ENCODE data around the gene GPR162.
"Not testable (repeated sequence)": the region's sequence is repeated elsewhere in the genome, so short reads cannot be mapped to it uniquely, and the experiment has no call there.

The GPR162 gene

DNA sequence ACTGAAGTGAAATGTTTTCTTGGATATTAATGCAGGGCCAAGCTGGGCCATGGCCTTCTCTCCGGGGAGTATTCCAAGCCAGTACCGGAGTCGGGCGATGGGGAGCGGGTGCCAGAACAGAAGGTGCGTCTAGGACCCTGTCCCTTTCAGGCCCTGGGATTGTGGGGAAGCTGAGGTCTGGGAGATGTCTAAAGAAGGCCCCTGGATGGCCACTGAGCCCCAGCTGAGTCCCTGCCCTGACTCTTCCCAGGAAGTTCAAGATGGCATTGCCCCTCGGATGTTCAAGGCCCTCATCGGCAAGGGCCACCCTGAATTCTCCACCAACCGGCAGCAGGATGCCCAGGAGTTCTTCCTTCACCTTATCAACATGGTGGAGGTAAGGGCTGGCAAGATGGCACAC lies 38.5 kb downstream of the GPR162 start:
- DNase-seq = no peak

- DNase-seq = no peak
Measured at GRCh38 chr12:6860942-6861341, 39.3 kb downstream of the GPR162 start.

GRCh38 chr12:6861391-6861790 lies 39.8 kb downstream of the GPR162 start:
- no peak for DNase-seq

DNA sequence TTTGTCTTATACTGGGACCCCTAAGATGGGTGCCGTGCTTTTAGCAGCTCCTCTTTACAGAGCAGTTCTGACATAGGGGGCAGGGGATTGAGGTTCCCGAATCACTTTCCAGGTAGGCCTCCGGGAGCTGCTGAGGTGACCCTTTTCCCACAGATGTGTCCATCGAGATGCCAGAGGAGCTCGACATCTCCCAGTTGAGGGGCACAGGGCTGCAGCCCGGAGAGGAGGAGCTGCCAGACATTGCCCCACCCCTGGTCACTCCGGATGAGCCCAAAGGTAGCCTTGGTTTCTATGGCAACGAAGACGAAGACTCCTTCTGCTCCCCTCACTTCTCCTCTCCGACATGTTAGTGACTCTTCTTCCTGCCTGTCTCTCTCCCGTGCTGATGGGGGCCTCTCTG lies 41.4 kb downstream of the GPR162 start:
- no peak for DNase-seq

DNA sequence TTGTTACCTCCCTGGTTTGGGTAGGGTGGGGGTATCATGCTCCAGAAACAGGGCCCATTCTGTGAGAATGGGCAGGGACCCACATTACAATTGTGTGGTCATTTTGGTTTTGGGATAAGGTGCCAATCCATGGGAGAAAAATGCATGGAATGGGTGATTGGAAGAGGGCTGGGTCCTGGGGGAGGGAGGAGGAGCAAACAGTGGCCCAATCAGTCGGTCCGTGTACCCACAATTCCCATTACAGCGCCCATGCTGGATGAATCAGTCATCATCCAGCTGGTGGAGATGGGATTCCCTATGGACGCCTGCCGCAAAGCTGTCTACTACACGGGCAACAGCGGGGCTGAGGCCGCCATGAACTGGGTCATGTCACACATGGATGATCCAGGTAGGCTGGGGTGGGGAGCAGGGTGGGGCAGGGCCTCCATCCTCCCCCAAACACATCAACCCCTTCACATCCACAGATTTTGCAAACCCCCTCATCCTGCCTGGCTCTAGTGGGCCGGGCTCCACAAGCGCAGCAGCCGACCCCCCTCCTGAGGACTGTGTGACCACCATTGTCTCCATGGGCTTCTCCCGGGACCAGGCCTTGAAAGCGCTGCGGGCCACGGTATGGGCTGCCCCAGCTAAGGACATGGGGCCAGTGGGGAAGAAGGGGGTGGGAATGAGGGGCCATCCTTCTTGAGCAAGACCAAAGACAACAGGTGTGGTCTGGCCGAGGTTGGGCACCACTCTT lies 42.1 kb downstream of the GPR162 start:
- peak; percentile 46 for DNase-seq

DNA sequence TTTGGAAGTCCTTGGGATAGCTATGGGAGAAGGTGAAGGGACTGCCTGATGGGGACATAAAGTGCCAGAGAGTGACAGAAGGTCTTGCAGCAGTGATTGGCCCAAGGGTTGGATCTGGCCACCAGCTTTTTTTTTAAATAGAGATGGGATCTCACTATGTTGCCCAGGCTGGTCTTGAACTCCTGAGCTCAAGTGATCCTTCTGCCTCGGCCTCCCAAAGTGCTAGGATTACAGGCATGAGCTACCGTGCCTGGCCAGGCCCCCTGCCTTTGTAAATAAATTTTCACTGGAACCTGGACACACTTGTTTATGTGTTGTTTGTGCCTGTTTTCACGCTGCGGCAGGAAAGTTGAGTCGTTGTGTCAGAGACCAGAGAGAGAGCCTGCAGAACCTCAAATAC lies 43.7 kb downstream of the GPR162 start:
- not testable (repeated sequence) for DNase-seq

DNA sequence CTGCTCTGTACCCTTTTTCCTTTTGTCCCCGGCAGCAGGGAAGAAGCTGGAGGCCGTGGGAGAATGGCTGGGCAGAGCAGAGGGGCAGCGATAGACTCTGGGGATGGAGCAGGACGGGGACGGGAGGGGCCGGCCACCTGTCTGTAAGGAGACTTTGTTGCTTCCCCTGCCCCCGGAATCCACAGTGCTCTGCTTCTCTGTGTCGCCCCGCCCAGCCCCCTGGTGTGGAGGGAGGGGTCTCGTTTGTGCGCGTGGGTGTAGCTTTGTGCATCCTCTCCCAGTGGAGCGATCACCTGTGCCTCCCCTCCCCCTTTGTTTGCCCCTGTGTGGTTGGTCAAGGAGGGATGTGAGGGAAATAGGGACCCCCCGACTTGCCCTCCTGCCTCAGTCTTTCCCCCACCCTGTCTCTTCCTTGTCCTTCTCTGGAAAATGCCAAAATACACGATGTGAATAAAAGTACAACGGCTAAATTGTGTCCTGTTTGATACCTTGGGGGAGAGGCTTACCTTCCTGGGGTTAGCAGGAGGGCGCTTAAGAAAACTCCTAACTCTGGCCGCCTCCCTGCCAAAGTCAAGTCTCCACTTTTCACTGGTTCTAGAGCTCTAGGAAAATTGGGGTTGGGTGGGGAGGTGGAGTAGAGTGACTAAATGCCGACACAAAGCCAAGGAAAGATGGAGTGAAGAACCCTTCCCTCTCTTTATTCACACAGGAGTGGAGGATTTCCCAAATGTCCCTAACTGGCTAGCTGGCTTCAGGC lies 44.7 kb downstream of the GPR162 start:
- no peak for DNase-seq

DNA sequence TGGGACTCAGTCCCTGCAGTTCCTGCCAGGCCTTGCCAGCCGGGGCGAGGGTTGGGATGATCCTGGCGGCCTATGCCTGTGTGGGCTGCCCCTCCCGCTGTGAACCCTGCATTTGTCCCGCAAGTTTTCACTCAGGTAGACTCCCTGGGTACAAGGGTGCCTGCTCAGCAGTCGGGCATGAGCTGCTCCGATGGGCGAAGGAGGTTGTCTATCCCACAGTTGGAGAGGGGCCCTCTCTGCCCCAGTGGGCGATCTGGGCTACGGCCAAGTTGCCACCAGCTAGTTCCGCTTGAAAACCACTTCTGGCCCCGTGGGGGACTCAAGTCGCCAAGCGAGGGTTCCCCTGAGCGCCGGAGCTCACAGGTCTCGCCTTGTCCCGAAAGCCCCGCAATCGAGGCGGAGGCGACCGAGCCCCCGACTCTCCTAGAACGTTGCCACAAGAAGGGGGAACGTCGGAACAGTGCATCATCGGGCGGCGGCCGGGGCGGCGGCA lies 45.3 kb downstream of the GPR162 start:
- no peak for DNase-seq

- DNase-seq = peak; percentile 85
Measured at GRCh38 chr12:6867413-6868210, 46.0 kb downstream of the GPR162 start, which contains the start of gene TPI1. Gene TPI1, plus strand, starts transcription at chr12:6867531. Its CDS starts 36 bp downstream, at chr12:6867567.

GRCh38 chr12:6868211-6869048 lies 46.8 kb downstream of the GPR162 start:
- DNase-seq = peak; percentile 44

DNA sequence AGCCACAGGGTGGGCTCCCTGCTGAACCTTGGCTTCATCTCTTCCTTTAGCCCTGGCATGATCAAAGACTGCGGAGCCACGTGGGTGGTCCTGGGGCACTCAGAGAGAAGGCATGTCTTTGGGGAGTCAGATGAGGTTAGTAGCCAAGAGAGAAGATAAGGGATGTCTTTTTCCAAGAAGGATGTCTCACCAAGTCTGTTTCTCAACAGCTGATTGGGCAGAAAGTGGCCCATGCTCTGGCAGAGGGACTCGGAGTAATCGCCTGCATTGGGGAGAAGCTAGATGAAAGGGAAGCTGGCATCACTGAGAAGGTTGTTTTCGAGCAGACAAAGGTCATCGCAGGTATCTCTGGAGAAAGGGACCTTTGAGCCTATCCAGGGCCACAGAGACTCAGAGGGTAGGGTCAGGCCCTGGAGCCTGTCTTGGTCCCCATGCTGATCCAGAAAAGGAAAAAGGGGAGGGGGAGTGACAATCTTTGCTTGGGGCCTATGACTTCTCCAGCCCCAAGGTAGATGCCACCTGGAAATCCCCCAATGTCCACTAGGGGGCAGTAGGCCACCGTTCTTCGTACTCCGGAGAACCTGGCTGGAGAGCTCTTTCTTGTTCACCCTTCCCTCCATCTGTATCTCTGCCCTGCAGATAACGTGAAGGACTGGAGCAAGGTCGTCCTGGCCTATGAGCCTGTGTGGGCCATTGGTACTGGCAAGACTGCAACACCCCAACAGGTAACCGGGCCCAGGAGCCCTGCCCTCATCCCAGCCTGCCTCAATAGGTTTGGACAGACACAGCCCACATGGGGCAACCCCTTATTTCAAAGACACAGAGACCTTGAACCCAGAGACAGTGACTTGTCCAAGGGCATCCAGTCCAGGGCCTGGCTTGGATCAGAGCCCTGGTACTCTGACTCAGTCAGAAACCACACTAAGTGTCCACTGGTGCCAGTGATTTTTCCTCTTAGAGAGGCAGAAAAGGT lies 47.7 kb downstream of the GPR162 start:
- peak; percentile 71 for DNase-seq

GRCh38 chr12:6870304-6870703 lies 48.7 kb downstream of the GPR162 start:
- not testable (repeated sequence) for DNase-seq

DNA sequence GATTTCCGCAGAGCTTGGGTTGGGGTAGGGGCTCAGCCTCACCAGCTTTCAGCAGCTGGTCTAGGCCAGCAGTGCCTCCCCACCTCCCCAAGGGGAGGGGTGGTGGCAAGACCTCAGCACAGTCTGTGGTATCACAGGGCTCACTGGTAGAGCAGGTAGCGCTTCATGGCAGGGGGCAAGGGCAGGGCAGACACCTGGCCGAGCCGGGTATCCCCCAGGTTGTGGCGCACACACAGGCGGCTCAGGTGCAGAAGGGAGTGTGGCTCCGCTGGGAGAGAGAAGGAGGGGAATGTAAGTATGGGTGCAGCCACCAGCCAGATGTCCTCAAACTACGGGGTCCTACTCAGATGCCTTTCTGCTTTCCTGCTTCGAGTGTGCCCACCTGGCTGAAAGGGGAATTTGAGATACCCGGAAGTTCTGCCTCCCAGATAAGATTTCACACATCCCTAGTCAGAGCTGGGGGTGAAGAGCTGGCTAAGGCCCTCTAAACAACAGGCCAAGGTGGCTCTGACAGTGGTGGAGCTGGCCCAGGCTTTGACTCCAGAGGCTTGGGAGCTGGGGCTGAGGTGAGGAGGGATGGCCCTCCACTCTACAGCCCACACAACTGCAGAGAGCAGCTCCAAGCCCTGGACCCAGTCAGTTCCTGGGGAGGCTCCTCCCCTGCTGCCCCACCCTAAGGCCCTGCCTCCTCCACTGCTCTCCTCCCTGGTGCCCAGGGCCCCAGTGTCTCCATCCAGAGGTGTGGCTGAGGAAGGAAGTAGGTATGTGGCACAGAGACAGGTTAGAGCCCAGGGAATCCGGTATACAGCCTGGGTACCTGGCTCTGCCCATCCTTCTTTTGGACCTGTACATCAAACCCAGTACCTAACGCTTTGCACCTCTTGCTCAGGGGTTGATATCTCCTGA lies 49.7 kb downstream of the GPR162 start:
- DNase-seq = peak; percentile 48

DNA sequence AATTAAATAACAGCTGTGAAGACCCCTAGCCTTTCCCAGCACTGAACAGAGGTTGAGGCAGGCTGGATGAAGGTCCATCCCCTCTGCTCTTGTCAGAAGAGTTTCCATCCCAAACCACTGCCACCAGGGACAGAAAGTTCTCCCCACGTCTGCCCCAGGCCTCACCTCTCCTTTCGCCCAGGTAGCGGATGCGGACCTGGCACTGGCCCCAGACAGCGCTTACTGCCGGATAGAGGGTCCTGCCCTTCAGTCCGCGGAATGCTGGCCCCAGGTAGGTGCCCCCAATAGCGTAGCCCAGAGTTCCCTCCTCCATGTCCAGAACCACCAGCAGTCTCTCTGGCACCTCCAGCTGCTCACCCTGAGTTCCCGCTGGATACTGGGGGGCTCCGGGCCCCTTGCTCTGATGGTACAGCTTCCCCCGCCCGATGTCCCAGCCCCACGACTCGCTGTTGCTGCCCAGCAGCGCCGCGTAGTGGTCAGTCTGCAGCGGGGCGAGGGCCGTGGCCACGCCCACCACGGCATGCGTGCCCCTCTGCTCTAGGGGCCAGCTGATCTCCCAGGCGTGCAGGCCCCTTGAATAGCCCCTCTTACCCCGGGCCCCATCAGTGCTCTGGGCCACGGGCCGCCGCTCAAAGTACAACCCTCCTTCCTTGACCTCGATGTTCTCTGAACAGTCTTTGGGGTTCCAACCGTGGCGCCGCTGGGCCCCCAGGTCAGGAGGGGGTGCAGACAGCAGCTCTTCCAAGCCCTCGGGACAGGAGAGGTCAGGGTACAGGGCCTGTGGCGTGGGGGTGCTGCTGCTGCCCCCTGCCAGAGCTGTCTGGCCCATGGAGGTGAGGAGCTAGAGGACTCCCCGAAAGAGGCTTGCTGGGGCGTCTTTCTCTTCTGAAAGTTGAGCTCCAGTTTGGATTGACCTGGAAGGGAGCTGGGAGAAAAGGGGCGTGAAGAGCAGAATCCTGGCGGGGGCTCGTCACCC lies 50.7 kb downstream of the GPR162 start:
- peak; percentile 79 for DNase-seq

DNA sequence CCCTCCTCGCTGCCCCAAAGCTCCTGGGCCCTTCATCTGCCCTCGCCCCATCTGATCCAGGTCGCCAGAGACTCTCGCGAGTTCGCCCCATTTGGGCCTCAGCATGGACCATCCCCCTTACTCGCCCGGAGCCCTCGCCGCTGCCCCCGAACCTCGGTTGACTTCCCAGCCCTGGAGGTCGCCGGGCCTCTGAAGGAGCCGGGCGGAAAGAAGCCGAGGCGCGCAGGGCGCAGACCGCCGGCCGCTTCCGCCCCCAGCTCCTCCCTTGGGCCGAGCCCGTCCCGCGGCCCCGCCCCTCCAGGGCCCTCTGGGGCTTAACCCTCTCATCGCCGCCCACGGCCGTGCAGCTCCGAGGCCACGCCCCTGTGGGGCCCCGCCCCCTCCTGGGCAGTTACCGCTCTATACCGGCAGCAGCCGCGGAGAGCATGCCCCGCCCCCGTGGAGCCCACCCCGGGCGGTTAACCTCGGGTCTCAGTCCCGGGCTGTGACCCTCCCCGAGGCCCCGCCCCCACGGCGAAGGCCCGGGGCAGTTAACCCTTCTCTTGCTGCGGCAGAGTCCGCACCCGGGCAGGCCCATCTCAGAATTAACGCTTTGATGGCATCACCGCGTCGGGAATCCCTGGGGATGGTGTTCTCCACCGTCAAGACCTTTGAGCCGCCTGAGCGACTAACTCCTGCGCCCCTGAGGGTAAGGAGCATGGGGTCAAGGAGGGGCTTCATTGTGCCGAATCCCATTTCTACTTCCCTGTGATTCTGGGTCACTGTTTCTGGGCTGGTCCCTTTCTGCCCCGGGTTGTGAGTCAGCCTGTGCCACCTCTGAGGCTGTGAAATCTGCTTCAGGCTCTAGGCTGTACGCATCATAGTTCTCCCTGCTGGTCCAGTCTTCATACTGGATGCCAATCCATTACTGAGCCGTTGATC lies 51.7 kb downstream of the GPR162 start, which contains the start of gene SPSB2:
SPSB2 (minus strand) TSS at position 210 of the 921 bp plus-strand sequence. CDS start 402 bp downstream, outside the sequence.
- DNase-seq = peak; percentile 94

DNA sequence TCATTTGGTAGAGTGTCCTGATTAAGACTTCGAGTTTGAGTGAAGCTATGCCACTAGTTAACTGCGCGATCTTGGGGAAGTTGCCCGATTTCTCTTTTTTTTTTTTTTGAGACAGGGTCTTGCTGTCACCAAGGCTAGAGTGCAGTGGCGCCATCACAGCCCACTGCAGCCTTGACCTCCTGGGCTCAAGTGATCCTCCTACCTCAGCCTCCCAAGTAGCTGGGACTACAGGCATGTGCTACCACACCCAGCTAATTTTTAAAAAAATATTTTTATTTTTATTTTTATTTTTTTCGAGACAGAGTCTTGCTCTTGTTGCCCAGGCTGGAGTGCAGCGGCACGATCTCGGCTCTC lies 52.4 kb downstream of the GPR162 start:
- not testable (repeated sequence) for DNase-seq
